Stimulated activated CD8-positive, alpha-beta memory T cell treated with anti-CD3 and anti-CD28 coated beads, Interleukin-12 subunit alpha, Interleukin-12 subunit beta, amount 100 ng/mL, for 24 hours (primary cell): ENCODE data around the gene STYXL1.
"Not testable (repeated sequence)": the region's sequence is repeated elsewhere in the genome, so short reads cannot be mapped to it uniquely, and the experiment has no call there.

Source experiments
- DNase-seq: peaks from one replicate; pipeline ENCODE4 v3.0.0-alpha.2; 2020; ENCODE audit errors: extremely low read depth

STYXL1 gene

GRCh38 chr7:76066716-76067503 lies 19.1 kb upstream of the STYXL1 start:
- DNase-seq, result no peak

GRCh38 chr7:76065016-76065612 lies 17.3 kb upstream of the STYXL1 start:
- DNase-seq, result no peak

GRCh38 chr7:76064208-76064970 lies 16.6 kb upstream of the STYXL1 start:
- no peak for DNase-seq

GRCh38 chr7:76063525-76063924 lies 15.7 kb upstream of the STYXL1 start:
- no peak for DNase-seq

GRCh38 chr7:76063114-76063513 lies 15.3 kb upstream of the STYXL1 start:
- no peak for DNase-seq

- no peak for DNase-seq
Observed at GRCh38 chr7:76062254-76062653, 14.5 kb upstream of the STYXL1 start.

GRCh38 chr7:76060842-76061241 lies 13.0 kb upstream of the STYXL1 start:
- no peak for DNase-seq

- DNase-seq, result not testable (repeated sequence)
Observed at GRCh38 chr7:76058745-76059144, 10.9 kb upstream of the STYXL1 start.

GRCh38 chr7:76057813-76058145 lies 10.0 kb upstream of the STYXL1 start:
- DNase-seq, result no peak

- no peak for DNase-seq
Observed at GRCh38 chr7:76057103-76057812, 9.5 kb upstream of the STYXL1 start.

GRCh38 chr7:76056241-76056640 lies 8.4 kb upstream of the STYXL1 start:
- no peak for DNase-seq

- DNase-seq, result no peak
Observed at GRCh38 chr7:76054123-76055120, 6.6 kb upstream of the STYXL1 start.

GRCh38 chr7:76053461-76053860 lies 5.7 kb upstream of the STYXL1 start:
- no peak for DNase-seq

- DNase-seq, result not testable (repeated sequence)
Observed at GRCh38 chr7:76052681-76053080, 4.9 kb upstream of the STYXL1 start.

GRCh38 chr7:76051840-76052239 lies 4.0 kb upstream of the STYXL1 start:
- DNase-seq, result no peak

- DNase-seq, result no peak
Observed at GRCh38 chr7:76050545-76050944, 2.7 kb upstream of the STYXL1 start.

- no peak for DNase-seq
Observed at GRCh38 chr7:76049295-76049694, 1.5 kb upstream of the STYXL1 start.

GRCh38 chr7:76048668-76048988 lies 828 bp upstream of the STYXL1 start:
- no peak for DNase-seq

- DNase-seq, result no peak
Observed at GRCh38 chr7:76047305-76047810, 442 bp downstream of the STYXL1 start.

GRCh38 chr7:76044375-76044865 lies 3.4 kb downstream of the STYXL1 start:
- no peak for DNase-seq

GRCh38 chr7:76040126-76040525 lies 7.7 kb downstream of the STYXL1 start:
- no peak for DNase-seq
